WI38 (cell line): ENCODE measurements around the gene CEACAM21.

ENCODE experiments used
- H3K4me3 ChIP-seq: 2 replicates; pipeline ENCODE4 v1.5.1; 2011; ENCODE audit warnings: low read depth, mild to moderate bottlenecking, control low read depth, low read length
- CTCF ChIP-seq: IDR thresholded peaks from 2 replicates; pipeline ENCODE4 v1.5.1; 2012; ENCODE audit warnings: low read depth, mild to moderate bottlenecking, control low read depth, low read length

The CEACAM21 gene

DNA sequence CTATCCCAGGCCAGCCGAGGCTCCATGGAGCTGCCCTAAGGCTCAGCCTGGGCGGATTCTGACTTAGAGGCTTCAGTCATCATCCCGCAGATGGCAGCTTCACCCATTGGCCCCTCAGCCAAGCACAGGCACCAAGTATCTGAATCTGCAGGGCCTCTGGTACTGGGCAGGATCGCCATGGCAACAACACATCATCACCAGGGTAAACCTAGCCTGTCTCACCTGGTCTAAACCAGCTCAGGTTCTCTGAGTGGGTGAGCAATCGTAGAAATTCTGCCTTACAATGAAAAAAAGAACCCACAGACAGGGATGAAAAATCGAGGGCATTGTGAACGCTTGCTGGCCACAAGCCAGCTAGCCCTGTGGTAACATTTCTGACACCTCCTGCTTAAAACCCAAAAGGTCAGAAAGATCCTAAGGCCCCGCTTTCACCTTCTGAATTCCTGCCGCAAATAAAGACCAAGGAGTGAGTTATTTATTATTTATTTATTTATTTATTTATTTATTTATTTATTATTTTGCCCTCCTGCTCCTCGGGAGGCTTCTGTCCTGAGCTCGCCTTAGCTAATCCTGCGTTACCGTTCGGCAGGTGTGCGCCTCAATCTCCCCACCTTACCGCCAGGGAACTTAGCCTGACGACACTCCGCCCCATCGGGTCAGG, 12.0 kb upstream of the CEACAM21 start:
- no peak overlapping the region for H3K4me3 ChIP-seq
- TF ChIP-seq CTCF = no peak

GRCh38 chr19:41564515-41565378, 11.2 kb upstream of the CEACAM21 start:
- no peak for TF ChIP-seq CTCF
- H3K4me3 ChIP-seq = no peak overlapping the region

GRCh38 chr19:41565379-41565720, 10.6 kb upstream of the CEACAM21 start:
- no peak overlapping the region for H3K4me3 ChIP-seq
- TF ChIP-seq CTCF = no peak

GRCh38 chr19:41566001-41566400, 10.0 kb upstream of the CEACAM21 start:
- no peak for TF ChIP-seq CTCF
- no peak overlapping the region for H3K4me3 ChIP-seq

DNA sequence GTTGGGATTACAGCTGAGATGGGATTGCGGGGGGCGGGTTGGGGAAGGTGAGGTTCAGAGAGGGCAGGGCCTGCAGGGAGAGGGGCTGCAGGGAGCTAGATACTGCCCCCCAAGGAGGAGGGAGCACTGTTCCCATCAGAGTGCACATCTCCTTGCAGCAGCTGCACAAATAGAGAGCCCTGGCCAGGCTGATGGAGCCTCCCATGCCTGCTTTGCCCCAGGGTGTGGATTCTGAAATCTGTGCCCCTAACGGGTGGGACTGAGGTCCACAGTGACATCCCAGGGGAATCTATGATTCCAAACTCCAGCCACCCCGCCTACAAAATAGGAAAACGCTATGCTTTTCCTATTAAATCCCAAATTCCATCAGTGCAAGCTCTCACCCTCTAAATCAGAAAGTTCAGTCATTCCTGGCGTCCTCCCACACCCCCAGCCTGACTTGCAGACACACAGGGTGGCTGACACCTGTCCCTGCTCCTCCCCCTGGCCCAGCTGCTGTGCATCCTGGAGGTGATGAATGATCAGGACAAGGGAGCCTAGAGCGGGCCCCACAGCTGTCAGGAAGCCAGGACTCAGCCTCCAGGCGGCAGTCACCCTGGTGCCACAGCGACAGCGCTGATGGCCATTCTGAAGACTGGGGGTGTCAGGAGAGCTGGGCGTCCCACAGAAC, 6.3 kb upstream of the CEACAM21 start:
- TF ChIP-seq CTCF = no peak
- no peak overlapping the region for H3K4me3 ChIP-seq

GRCh38 chr19:41570179-41570578, 5.8 kb upstream of the CEACAM21 start:
- H3K4me3 ChIP-seq = no peak overlapping the region
- no peak for TF ChIP-seq CTCF
